HUES64 (cell line): ENCODE data around the gene GBA2.
A peak's percentile ranks its signal among the peaks of the same experiment; 100 is the strongest.

ENCODE experiments used
- H3K27ac ChIP-seq: 2 replicates; pipeline ENCODE4 v1.7.0; 2013; ENCODE audit warnings: low read depth, low read length, inconsistent platforms
- H3K27me3 ChIP-seq: 2 replicates; pipeline ENCODE4 v1.6.1; 2013; ENCODE audit warnings: mild to moderate bottlenecking, low read length; ENCODE audit not compliant: insufficient read depth
- H3K36me3 ChIP-seq: 2 replicates; pipeline ENCODE4 v1.6.1; 2013; ENCODE audit warnings: mild to moderate bottlenecking, low read length; ENCODE audit not compliant: insufficient read depth
- H3K4me1 ChIP-seq: 2 replicates; pipeline ENCODE4 v1.6.1; 2013; ENCODE audit warnings: mild to moderate bottlenecking, low read length, moderate library complexity; ENCODE audit not compliant: insufficient read depth
- H3K4me3 ChIP-seq: 2 replicates; pipeline ENCODE4 v1.5.1; 2013; ENCODE audit warnings: mild to moderate bottlenecking, low read length, moderate library complexity
- H3K9ac ChIP-seq: 2 replicates; pipeline ENCODE4 v1.6.1; 2013; ENCODE audit warnings: mild to moderate bottlenecking, low read depth, low read length
- H3K9me3 ChIP-seq: 2 replicates; pipeline ENCODE4 v1.6.1; 2013; ENCODE audit warnings: low read depth, low read length; ENCODE audit not compliant: insufficient read depth
- WGBS: fragments of 150-250, 120-280 bp; methylation state at CpG from one replicate; pipeline ENCODE4 v1.1.7; 2013; ENCODE audit warnings: missing lambda C conversion rate; 5-methylcytosine and 5-hydroxymethylcytosine counted together

Gene GBA2

DNA sequence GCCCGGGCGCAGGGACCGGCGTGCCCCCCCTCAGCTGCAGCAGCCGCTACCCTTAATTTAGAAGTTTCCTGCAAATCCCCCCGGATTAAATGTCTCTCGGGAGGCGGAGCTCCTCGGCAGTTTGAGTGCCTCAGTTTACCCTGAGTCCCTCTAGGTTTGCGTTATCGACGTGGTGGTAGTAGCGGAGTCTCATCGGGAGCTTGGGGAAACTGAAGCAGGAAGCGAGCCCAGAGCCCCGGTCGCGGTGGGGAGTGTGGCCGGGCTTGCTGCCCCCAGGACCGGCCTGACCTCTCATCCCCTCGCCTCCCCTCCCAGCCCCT lies 58.8 kb downstream of the GBA2 start:
- Histone ChIP-seq H3K27me3 (no peaks in the 10 kb centered on the region), H3K4me1 (peaks cover 9% of the 10 kb centered on the region), H3K9me3 (no peaks in the 10 kb centered on the region), H3K36me3 (peaks cover 27% of the 10 kb centered on the region), H3K9ac (peak overlapping the region; percentile 85), H3K27ac (peak overlapping the region; percentile 85; the same call in 1 of the 2 replicates), H3K4me3 (peak overlapping the region; percentile 77)
- WGBS = under 1% methylated on average over 21 of the region's 21 CpGs

DNA sequence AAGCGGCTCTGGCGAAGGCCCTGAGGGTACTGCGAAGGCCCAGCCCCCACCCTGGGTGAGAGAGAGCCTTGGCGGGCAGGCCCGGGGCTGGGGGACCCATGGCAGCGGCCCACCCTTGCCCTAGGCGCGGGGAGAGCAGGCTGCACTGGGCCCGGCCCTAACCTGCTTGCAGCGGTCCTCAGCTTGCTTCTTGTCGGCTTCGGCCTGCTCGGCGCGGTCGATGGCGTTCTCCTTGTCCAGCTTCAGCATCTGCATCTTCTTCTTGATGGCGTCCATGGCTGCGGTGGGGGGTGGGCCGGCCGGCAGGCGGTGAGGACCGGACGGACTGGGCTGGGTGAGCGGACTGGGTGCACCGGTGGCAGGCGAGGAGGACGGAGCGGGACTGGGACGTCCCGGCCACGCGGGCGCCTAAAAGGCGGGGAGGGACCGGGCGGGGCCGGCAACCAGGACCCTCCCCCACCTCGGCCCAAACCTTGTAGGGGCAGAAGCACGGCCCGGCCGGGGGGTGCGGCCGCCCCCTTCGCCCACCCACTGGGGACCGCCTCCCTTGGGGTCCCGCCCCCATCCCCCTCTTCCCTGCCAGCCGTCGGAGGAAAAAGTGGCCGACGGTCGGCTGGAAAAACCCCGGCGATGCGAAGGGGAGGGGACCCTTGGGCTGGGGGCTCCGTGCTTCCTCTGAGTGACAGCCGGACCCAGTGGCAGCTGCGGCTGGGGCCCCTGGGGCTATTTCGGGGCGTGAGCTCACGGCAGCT lies 59.3 kb downstream of the GBA2 start, which contains the start of gene TPM2:
TPM2 (minus strand) TSS at position 384 of the 752 bp plus-strand sequence; CDS start at position 276, 108 bp downstream.
- Histone ChIP-seq H3K27me3 (no peaks in the 10 kb centered on the region), H3K4me1 (peaks cover 9% of the 10 kb centered on the region), H3K27ac (peak within 1 kb of the TSS; percentile 85), H3K9me3 (no peaks in the 10 kb centered on the region), H3K36me3 (peaks cover 33% of the 10 kb centered on the region), H3K4me3 (peak within 1 kb of the TSS; percentile 77), H3K9ac (peak within 1 kb of the TSS; percentile 85)
- WGBS = under 1% methylated on average over 61 of the region's 61 CpGs

DNA sequence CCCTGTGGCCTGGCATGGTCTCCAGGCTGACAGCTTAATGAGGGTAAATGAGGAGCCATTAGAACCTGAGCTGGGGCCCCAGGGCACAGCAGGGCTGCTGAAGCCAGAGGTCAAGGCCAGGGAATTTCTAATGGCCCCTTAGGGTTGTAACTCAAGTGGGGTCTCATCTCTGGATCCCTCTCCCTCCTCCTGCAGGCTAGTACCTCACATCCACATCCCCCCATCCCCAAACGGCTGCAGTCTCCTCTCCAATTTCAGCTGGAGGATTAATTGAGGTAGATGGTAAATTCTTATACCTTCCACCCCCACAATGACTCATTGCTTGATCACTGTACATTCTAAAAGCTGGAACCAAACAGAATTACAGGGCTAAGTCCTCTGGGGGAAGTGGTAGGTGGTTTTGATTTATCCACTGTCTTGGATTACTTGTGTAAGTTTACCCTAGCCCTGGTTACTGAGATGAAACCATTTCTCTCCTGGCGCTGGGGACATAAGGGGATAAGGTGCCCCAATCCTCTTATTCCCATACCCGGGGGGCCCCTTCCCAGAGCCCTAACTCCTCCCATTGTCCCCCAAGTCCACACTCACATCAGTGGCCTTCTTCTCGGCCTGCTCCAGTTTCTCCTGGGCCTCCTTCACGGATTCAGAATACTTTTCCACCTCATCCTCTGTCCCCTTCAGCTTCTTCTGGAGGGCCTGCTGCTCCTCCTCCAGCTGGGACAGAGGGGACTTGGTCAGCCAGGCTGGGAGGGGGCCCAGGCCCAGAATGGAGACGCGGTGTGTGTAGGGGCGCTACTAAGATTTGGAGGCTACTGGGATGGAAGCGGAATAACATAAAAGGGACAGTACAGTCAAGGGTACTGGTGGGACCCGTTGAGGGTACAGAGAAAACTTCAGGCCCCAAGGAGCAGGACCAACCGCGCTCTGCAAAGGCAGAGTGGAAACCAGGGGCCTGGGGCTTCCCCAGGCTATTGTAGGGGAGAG lies 60.2 kb downstream of the GBA2 start:
- peaks cover 41% of the 10 kb centered on the region for H3K36me3 ChIP-seq
- peak overlapping the region; percentile 85 for H3K27ac ChIP-seq
- peak overlapping the region; percentile 77 for H3K4me3 ChIP-seq
- no peaks in the 10 kb centered on the region for H3K27me3 ChIP-seq
- no peaks in the 10 kb centered on the region for H3K9me3 ChIP-seq
- 13% methylated on average over 11 of the region's 12 CpGs for WGBS
- peak overlapping the region; percentile 85 for H3K9ac ChIP-seq
- peaks cover 9% of the 10 kb centered on the region for H3K4me1 ChIP-seq

DNA sequence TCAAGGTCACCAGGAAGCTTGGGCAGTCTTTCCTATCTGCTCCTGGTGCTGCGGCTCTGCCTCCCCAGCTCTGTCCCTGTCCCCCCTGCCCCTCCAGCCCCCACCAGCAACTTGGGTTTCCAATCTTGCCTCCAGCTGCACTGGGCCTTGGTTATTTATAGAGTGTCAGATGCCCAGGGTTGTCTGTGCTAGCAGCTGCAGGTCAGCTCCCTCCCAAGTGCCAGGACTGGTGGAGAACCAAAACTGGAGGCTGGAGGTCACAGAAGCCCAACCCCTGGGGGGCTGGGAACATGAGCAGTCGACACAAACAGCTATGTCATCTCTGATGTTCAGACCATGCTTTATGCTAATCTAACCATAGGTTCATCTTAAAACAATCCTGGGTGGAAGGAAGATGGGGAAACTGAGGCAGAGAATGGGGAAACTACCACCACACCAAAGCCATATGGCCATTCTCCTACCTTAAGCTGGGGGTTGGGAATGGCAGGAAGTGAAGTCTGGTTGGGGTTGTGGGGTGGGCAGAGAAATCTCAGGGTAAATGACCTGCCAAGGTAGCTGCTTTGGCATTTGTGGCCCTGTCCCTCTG lies 61.0 kb downstream of the GBA2 start:
- 95% methylated on average over 2 of the region's 2 CpGs for WGBS
- Histone ChIP-seq H3K9me3 (no peaks in the 10 kb centered on the region), H3K4me3 (peak overlapping the region; percentile 77), H3K4me1 (peaks cover 9% of the 10 kb centered on the region), H3K36me3 (peaks cover 49% of the 10 kb centered on the region), H3K27ac (no peak overlapping the region), H3K9ac (peak overlapping the region; percentile 85; the same call in 1 of the 2 replicates), H3K27me3 (no peaks in the 10 kb centered on the region)

DNA sequence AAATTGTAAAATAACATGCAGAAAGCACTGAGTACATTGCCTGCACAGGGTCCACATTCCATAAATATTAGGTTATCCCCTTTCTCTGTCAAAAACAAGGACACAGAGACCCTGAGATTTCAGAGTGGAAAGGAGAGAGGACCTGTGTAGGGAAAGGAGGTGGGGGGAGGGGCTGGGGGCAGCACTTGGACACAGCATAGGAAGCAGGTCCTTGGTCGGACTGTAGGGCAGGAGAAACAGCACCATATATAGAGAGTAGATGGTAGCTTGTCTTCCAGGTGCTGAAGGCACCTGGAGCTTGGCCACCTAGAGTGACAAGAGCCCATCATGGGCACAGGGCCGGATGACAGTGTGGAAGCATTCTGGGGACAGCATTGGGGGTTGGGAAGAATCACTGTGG lies 61.7 kb downstream of the GBA2 start:
- peaks cover 9% of the 10 kb centered on the region for H3K4me1 ChIP-seq
- H3K4me3 ChIP-seq = no peak overlapping the region
- H3K27ac ChIP-seq = no peak overlapping the region
- no peak overlapping the region for H3K9ac ChIP-seq
- H3K9me3 ChIP-seq = no peaks in the 10 kb centered on the region
- 81% methylated on average over 2 of the region's 2 CpGs for WGBS
- H3K27me3 ChIP-seq = no peaks in the 10 kb centered on the region
- peaks cover 57% of the 10 kb centered on the region for H3K36me3 ChIP-seq
